Measurements from ENCODE around the gene RELN.
"Not testable (repeated sequence)": the region's sequence is repeated elsewhere in the genome, so short reads cannot be mapped to it uniquely, and the experiment has no call there.

The RELN gene

DNA sequence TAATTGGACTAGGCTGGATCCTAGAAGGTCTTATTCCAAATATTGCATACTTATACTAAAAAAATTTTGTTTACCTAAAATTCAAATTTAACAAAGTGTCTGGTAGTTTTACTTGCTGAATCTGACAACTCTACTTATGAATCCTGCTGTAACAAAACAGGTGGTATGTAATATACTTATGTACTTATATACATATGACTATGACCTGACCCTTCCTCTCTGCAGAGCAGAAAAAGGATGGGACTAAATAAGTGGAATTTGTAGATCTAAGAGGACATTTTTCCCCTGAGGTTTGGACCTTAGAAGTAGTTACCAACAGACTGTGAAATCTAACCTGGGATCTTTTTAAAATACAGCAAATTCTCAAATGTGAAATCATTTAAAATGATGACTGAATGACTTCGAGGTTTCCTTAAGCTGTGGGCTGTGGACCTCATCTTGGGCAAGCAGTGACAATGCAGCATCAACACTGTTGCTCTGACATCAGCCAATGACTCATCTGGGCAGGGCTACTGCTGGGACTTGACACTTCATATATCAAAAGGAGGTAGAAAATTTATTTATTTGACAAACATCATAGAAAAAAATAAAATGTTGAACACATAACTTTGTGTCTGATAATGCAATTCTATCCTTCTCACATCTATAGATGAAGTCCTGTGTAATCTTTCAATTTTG lies 73.6 kb downstream of the RELN start:
- ChIA-PET CTCF (no interaction called here), POLR2A (ENCODE audit: low non-redundant PET) (no interaction called here)
- peak; percentile 6 for DNase-seq (ENCODE audit: low spot score)
- no peak overlapping the region for H3K27ac ChIP-seq
- TF ChIP-seq, protein P1, sequence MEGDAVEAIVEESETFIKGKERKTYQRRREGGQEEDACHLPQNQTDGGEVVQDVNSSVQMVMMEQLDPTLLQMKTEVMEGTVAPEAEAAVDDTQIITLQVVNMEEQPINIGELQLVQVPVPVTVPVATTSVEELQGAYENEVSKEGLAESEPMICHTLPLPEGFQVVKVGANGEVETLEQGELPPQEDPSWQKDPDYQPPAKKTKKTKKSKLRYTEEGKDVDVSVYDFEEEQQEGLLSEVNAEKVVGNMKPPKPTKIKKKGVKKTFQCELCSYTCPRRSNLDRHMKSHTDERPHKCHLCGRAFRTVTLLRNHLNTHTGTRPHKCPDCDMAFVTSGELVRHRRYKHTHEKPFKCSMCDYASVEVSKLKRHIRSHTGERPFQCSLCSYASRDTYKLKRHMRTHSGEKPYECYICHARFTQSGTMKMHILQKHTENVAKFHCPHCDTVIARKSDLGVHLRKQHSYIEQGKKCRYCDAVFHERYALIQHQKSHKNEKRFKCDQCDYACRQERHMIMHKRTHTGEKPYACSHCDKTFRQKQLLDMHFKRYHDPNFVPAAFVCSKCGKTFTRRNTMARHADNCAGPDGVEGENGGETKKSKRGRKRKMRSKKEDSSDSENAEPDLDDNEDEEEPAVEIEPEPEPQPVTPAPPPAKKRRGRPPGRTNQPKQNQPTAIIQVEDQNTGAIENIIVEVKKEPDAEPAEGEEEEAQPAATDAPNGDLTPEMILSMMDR (conservative IDR thresholded peaks at IDR 0.05; ENCODE audit: low read depth) = no peak

DNA sequence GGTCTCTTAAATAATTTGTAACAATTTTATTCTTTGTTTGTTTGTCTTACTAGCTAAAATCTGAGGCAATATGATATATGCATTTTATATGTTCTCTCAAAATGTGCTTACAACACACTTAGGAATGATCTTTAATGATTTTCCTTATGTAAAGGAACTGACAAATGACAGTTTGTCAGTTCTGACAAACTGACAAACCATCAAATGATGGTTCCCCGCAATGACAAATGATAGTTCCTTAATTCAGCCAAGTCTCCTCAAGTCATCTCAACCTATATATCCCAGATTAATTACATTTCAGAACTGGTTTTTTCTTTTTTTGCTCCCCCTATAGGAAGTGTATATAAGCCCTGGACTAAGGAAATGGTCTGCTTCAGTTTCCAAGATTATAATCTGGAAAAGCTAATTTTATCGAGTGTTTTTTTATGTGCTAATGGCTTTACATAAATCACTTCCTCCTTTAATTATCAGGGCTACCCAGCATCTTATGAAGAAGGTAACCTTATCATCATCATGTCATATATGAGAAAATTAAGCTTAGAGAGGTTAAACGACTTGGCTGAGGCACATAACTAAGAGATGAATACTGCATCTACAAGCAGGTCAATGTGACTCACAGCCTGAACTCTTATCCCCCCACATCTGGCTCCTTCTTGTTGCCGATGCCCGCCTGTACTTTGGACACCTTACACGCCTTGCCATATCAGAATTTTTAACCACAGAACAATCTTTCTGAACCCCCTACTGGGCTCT lies 75.1 kb downstream of the RELN start:
- TF ChIP-seq, protein P1 (conservative IDR thresholded peaks at IDR 0.05; ENCODE audit: low read depth) = no peak
- DNase-seq (ENCODE audit: low spot score) = no peak
- ChIA-PET POLR2A (ENCODE audit: low non-redundant PET) (no interaction called here), CTCF (interaction anchor here (0.6 kb wide), 1 partner anchor 78 kb away, joined by 3 read pairs; no protein-coding TSS in a partner anchor)
- no peak overlapping the region for H3K27ac ChIP-seq

DNA sequence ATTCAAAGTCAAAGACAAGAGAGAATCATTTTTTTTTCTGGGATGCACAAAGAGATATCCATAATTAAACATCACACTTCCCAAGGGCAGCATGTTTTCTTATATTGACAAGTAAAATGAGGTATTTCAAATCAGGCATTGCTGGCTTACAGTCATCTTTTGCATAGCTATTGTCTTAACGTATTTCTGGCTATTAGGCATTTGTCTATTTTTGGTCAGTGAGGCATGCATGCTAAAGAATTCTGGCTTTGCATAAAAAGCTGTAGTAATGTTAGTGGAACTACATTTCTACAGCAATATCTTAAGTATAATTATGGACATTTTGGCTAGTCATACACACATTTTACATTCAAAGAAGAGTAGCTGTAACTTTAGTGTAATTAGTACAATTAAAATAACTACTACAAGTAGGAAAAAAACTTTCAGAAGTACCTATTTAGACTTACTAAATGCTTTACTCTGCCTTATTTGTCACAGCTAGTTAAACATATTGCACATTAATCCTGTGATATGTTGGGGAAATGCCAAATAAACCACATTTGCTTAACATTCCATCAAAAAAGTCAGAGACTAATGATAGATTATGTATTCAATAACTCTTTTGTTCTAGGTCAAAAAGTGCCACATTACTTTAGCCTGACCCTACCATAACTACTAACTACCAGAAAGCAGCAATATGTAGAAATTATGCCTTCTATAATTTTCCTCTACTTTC lies 76.4 kb downstream of the RELN start:
- POLR2A ChIA-PET (ENCODE audit: low non-redundant PET) = no interaction called here
- CTCF ChIA-PET = interaction anchor here (0.6 kb wide), 1 partner anchor 204 kb away, joined by 3 read pairs; no protein-coding TSS in a partner anchor
- no peak for DNase-seq (ENCODE audit: low spot score)
- no peak overlapping the region for H3K27ac ChIP-seq
- TF ChIP-seq, protein P1 (conservative IDR thresholded peaks at IDR 0.05; ENCODE audit: low read depth) = no peak

DNA sequence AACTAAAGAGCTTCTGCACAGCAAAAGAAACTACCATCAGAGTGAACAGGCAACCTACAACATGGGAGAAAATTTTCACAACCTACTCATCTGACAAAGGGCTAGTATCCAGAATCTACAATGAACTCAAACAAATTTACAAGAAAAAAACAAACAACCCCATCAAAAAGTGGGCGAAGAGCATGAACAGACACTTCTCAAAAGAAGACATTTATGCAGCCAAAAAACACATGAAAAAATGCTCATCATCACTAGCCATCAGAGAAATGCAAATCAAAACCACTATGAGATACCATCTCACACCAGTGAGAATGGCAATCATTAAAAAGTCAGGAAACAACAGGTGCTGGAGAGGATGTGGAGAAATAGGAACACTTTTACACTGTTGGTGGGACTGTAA lies 78.4 kb downstream of the RELN start:
- H3K27ac ChIP-seq; DNase-seq (ENCODE audit: low spot score); POLR2A ChIA-PET (ENCODE audit: low non-redundant PET); CTCF ChIA-PET: not testable (repeated sequence)

DNA sequence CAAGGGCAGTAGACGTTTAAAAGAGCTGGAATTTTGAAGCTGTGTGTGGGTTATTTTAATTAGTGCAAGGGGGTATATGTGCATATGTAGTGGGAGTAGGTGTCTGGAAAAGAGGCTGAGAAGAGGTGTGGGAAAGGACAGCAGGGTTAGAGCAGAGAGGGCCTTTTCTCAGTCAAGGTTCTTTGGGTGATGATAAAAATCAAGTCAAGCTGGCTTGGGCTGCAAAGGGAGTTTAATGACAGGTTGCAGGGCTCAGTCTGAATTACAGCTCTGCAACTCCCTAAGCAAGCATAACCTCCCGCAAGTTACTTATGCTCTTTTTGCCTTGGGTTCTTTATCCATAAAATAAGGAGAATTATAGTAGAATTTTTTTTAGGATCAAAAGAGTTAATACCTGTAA lies 83.5 kb downstream of the RELN start:
- H3K27ac ChIP-seq = no peak overlapping the region

DNA sequence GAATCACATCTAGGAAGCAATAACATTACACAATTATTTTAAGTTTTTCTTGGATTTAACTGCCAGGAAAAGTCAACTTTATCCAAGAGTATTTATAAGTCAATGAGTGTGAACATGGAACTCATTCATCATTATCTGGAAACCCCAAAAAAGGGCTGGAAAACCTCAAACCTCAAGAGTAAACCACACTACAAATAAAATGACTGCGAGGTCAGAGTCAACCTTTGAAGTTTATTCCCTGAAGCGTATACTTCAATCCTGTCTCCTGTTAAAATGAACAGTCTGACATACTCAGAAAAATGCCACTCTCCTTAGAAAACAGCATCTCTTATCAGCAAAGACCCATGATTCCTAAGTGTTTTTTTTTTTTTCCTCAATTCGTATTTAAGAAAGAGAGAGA lies 86.5 kb downstream of the RELN start:
- no peak overlapping the region for H3K27ac ChIP-seq
- ChIA-PET CTCF (no interaction called here), POLR2A (ENCODE audit: low non-redundant PET) (no interaction called here)
- no peak for DNase-seq (ENCODE audit: low spot score)
- TF ChIP-seq, protein P1 (conservative IDR thresholded peaks at IDR 0.05; ENCODE audit: low read depth) = no peak

More for the DNA sequence above, 83.5 kb downstream of the RELN start:
- CTCF ChIA-PET = no interaction called here
- TF ChIP-seq, protein P1 (conservative IDR thresholded peaks at IDR 0.05; ENCODE audit: low read depth) = no peak
- DNase-seq (ENCODE audit: low spot score) = no peak
- POLR2A ChIA-PET (ENCODE audit: low non-redundant PET) = no interaction called here

DNA sequence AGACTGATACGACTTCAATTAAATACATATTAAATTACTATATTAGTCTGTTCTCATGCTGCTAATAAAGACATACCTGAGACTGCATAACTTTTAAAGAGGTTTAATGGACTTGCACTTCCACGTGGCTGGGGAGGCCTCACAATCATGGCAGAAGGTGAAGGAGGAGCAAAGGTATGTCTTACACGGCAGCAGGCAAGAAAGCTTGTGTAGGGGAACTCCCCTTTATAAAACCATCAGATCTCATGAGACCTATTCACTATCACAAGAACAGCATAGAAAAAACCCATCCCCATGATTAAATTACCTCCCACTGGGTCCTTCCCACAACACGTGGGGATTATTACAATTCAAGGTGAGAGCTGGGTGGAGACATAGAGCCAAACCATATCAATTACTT lies 92.6 kb downstream of the RELN start:
- POLR2A ChIA-PET (ENCODE audit: low non-redundant PET); H3K27ac ChIP-seq; DNase-seq (ENCODE audit: low spot score): not testable (repeated sequence)
- CTCF ChIA-PET = interaction anchor here (0.7 kb wide), 1 partner anchor 32 kb away, joined by 3 read pairs; no protein-coding TSS in a partner anchor

All from RWPE1 (cell line).